Natural killer cell (primary cell): ENCODE data around the gene SERINC4. TPM values are rescaled to one million over a fixed set of nuclear protein-coding genes. Genes with fewer than 3 reads are reported as not detected.
A peak's percentile ranks its signal among the peaks of the same experiment; 100 is the strongest.

Source experiments
- ATAC-seq, 3 donors: fragments of 150-1000 bp in 2 of 3; fragments of 200-7000 bp in 1 of 3; cut with Tn5 transposase; 1 replicate in 1 of 3; 2 replicates in 2 of 3; pipeline ENCODE4 v1.10.0; 2021; ENCODE audit warnings: mild to moderate bottlenecking in 2 of 3, moderate library complexity in 2 of 3
- DNase-seq, 2 donors: peaks; one replicate each; pipeline versions ENCODE4 v3.0.0 to v3.0.0-alpha.2; 2013 to 2021; ENCODE audit warnings: mixed read lengths in 1 of 2
- H3K27ac ChIP-seq: one replicate; pipeline ENCODE4 v1.5.1; 2013; ENCODE audit warnings: mild to moderate bottlenecking, low read length
- H3K27me3 ChIP-seq: one replicate; pipeline ENCODE4 v1.6.1; 2013; ENCODE audit warnings: low read length; ENCODE audit not compliant: control insufficient read depth, insufficient read depth
- H3K36me3 ChIP-seq: one replicate; pipeline ENCODE4 v1.6.1; 2013; ENCODE audit warnings: low read length; ENCODE audit not compliant: control insufficient read depth, insufficient read depth
- H3K4me1 ChIP-seq: one replicate; pipeline ENCODE4 v1.6.1; 2013; ENCODE audit warnings: low read length; ENCODE audit not compliant: control insufficient read depth, insufficient read depth
- H3K4me3 ChIP-seq: one replicate; pipeline ENCODE4 v1.5.1; 2013; ENCODE audit warnings: low read length
- H3K9me3 ChIP-seq: one replicate; pipeline ENCODE4 v1.6.1; 2013; ENCODE audit warnings: low read length; ENCODE audit not compliant: control insufficient read depth, insufficient read depth
- H3K27ac Mint-ChIP-seq, 2 donors: one replicate each; pipeline ENCODE4 v1.8.0; 2022; ENCODE audit warnings: mild to moderate bottlenecking in 2 of 2, mixed read lengths in 2 of 2, moderate library complexity in 1 of 2
- H3K27me3 Mint-ChIP-seq, 2 donors: one replicate each; pipeline ENCODE4 v1.8.0; 2022; ENCODE audit warnings: low read depth in 2 of 2, mixed read lengths in 2 of 2
- H3K36me3 Mint-ChIP-seq: one replicate; pipeline ENCODE4 v1.8.0; 2022; ENCODE audit warnings: mixed read lengths
- H3K4me1 Mint-ChIP-seq, 2 donors: one replicate each; pipeline ENCODE4 v1.8.0; 2022; ENCODE audit warnings: mixed read lengths in 2 of 2
- H3K4me3 Mint-ChIP-seq: one replicate; pipeline ENCODE4 v1.8.0; 2022; ENCODE audit warnings: mild to moderate bottlenecking, moderate library complexity, mixed read lengths
- H3K9me3 Mint-ChIP-seq, 2 donors: one replicate each; pipeline ENCODE4 v1.8.0; 2022; ENCODE audit warnings: mixed read lengths in 2 of 2
- WGBS: methylation state at CpG from one replicate; pipeline ENCODE4 v1.1.7; 2013; ENCODE audit warnings: missing lambda C conversion rate; ENCODE audit not compliant: insufficient coverage; 5-methylcytosine and 5-hydroxymethylcytosine counted together
- intact Hi-C: fragments of 100-400 bp; cut with micrococcal nuclease; formaldehyde crosslinking; loops from one replicate; pipeline ENCODE4 v1.14.2; 2022
- total RNA-seq, 4 donors: library from RNA; stranded (reverse); fragments of 120-200 nt in 1 of 4; gene quantifications; one replicate each; pipeline versions ENCODE4 v1.2.3 to v1.2.4, GENCODE V29; 2013 to 2022
- TF ChIP-seq, protein P1 (sequence below): fragments of 200-600 bp; IDR thresholded peaks from one replicate; pipeline ENCODE4 v1.8.0; 2022; ENCODE audit warnings: antibody characterized with exemption

Gene SERINC4
- total RNA-seq, 3 donors from 2014 or later (not counting 1 experiment from before 2014, with no cell fraction given): 0.18 to 0.25 TPM; not detected in 1

DNA sequence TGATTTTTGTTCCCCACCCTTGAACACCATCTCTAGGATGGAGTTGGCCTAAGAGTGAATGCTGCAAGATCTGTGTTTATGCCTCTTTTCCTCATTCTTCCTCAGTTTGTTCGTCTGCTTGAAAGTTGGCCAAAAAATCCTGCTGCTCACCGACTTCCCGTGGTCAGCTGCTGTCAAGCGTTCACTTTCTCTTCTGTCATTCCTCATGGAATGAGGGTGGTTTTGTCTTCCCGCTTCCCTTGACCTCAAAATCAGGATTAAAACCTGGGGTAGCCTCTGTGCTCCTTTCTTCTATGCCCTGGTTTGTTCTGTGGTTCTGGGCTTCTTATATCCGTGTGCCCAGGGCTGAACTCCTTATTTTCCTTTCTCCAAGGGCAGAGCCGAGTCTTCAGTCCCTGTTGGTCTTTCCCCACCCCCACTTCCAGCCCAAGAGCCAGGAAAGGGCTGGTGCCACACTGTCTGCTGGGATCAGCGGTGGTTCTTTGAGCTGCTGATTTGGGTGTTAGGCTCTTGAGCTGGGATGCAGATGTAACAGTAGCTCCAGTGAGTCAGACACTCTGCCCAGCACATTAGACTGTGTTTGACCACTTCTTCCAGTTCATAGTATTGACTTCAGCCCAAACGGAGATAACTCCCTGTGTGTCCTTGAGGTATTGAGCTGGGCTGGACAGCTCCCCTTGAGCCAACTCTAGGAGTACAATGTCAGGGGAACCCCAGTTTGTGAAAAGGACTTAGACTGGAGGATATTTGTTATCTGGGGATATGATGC, 5.6 kb downstream of the SERINC4 start:
- H3K4me3 Mint-ChIP-seq: peak overlapping the region; percentile 97
- 94% methylated on average over 9 of the region's 9 CpGs for WGBS
- H3K27ac Mint-ChIP-seq: peak overlapping the region; percentile 98 to 99
- H3K27me3 ChIP-seq: no peaks in the 10 kb centered on the region
- peaks cover 43% of the 10 kb centered on the region for H3K36me3 ChIP-seq
- H3K27ac ChIP-seq: no peak overlapping the region
- DNase-seq (no peak), ATAC-seq (no peak)
- H3K9me3 Mint-ChIP-seq: no peaks in the 10 kb centered on the region
- H3K4me1 Mint-ChIP-seq: peaks cover 51 to 68% of the 10 kb centered on the region in 2 donors
- H3K4me1 ChIP-seq: peaks cover 39% of the 10 kb centered on the region
- intact Hi-C loops: no loop called here
- no peaks in the 10 kb centered on the region for H3K27me3 Mint-ChIP-seq
- H3K36me3 Mint-ChIP-seq: no peaks in the 10 kb centered on the region
- H3K4me3 ChIP-seq: no peak overlapping the region
- no peaks in the 10 kb centered on the region for H3K9me3 ChIP-seq
- TF ChIP-seq, protein P1, sequence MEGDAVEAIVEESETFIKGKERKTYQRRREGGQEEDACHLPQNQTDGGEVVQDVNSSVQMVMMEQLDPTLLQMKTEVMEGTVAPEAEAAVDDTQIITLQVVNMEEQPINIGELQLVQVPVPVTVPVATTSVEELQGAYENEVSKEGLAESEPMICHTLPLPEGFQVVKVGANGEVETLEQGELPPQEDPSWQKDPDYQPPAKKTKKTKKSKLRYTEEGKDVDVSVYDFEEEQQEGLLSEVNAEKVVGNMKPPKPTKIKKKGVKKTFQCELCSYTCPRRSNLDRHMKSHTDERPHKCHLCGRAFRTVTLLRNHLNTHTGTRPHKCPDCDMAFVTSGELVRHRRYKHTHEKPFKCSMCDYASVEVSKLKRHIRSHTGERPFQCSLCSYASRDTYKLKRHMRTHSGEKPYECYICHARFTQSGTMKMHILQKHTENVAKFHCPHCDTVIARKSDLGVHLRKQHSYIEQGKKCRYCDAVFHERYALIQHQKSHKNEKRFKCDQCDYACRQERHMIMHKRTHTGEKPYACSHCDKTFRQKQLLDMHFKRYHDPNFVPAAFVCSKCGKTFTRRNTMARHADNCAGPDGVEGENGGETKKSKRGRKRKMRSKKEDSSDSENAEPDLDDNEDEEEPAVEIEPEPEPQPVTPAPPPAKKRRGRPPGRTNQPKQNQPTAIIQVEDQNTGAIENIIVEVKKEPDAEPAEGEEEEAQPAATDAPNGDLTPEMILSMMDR: no peak

DNA sequence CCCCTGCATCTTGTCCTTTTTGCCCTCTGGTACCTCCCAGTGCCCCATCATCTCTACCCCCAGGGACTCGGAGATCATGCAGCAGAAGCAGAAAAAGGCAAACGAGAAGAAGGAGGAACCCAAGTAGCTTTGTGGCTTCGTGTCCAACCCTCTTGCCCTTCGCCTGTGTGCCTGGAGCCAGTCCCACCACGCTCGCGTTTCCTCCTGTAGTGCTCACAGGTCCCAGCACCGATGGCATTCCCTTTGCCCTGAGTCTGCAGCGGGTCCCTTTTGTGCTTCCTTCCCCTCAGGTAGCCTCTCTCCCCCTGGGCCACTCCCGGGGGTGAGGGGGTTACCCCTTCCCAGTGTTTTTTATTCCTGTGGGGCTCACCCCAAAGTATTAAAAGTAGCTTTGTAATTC, 6.4 kb downstream of the SERINC4 start:
- DNase-seq (no peak), ATAC-seq (no peak)
- Mint-ChIP-seq H3K27me3 (no peaks in the 10 kb centered on the region), H3K9me3 (no peaks in the 10 kb centered on the region), H3K4me3 (peak overlapping the region; percentile 97), H3K27ac (peak overlapping the region; percentile 98 to 99), H3K36me3 (no peaks in the 10 kb centered on the region), H3K4me1 (peaks cover 46 to 62% of the 10 kb centered on the region in 2 donors)
- 87% methylated on average over 9 of the region's 10 CpGs for WGBS
- intact Hi-C loops: no loop called here
- Histone ChIP-seq H3K27ac (peak overlapping the region; percentile 98), H3K4me3 (no peak overlapping the region), H3K9me3 (no peaks in the 10 kb centered on the region), H3K4me1 (peaks cover 35% of the 10 kb centered on the region), H3K36me3 (peaks cover 38% of the 10 kb centered on the region), H3K27me3 (no peaks in the 10 kb centered on the region)
- TF ChIP-seq, protein P1: no peak

DNA sequence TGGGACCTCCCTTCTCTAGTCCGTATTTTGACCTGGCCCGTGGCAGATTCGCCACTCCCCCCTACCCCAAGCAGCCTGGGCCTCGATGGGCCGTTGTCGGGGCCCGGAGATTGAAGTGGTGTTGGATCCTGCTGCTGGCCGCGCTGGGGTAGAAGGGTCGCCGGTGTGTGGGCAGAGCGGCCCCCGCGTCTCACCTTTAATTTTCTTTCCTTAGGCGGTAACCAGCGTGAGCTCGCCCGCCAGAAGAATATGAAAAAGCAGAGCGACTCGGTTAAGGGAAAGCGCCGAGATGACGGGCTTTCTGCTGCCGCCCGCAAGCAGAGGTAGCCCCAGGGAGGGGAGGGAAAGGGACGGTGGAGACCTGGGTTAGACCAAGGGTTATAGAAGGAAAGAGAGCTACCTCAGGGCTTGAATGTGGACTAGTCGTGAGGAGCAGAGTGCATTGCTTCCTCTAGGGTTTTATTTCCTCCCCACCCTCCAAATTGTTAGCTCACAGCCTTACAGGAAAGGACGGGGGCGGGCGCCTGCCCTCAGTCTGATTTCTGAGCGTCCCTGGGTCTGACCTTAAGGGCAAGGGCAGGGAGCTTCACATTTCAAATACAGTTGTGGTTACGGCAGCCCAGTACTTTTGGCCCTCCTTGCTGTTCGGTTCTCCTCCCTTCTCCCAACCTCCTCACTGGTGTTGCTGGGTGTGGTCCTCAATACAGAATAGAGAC, 7.1 kb downstream of the SERINC4 start:
- H3K36me3 Mint-ChIP-seq: no peaks in the 10 kb centered on the region
- DNase-seq (peak; percentile 19 to 46), ATAC-seq (no peak)
- TF ChIP-seq, protein P1: no peak
- peaks cover 46 to 57% of the 10 kb centered on the region in 2 donors for H3K4me1 Mint-ChIP-seq
- peak overlapping the region; percentile 97 for H3K4me3 Mint-ChIP-seq
- Histone ChIP-seq H3K9me3 (no peaks in the 10 kb centered on the region), H3K36me3 (peaks cover 38% of the 10 kb centered on the region), H3K4me1 (peaks cover 35% of the 10 kb centered on the region), H3K27ac (peak overlapping the region; percentile 98), H3K4me3 (peak overlapping the region; percentile 99), H3K27me3 (no peaks in the 10 kb centered on the region)
- no peaks in the 10 kb centered on the region for H3K27me3 Mint-ChIP-seq
- peak overlapping the region; percentile 98 to 99 for H3K27ac Mint-ChIP-seq
- WGBS: 4% methylated on average over 33 of the region's 33 CpGs
- intact Hi-C loops: loop anchor here (1.0 kb wide), 4 partner anchors 7 to 43 kb away; partner anchors contain the start of genes HYPK, MFAP1 and SERINC4
- H3K9me3 Mint-ChIP-seq: no peaks in the 10 kb centered on the region
